Activated B cell treated with CpG ODN at 0.5 μM for 24 hours (primary cell): ENCODE data around the gene CFAP161. TPM values are rescaled to one million over a fixed set of nuclear protein-coding genes. Genes with fewer than 3 reads are reported as not detected.
"Not testable (repeated sequence)": the region's sequence is repeated elsewhere in the genome, so short reads cannot be mapped to it uniquely, and the experiment has no call there.

ENCODE experiments used
- ATAC-seq: fragments of 200-7000 bp; cut with Tn5 transposase; one replicate; pipeline ENCODE4 v1.10.0; 2021; ENCODE audit warnings: low read depth, mild to moderate bottlenecking, moderate library complexity
- CTCF ChIA-PET: fragments of 350-600 bp; sonication (Branson Sonifier 250); formaldehyde crosslinking; loops from one replicate; lab custom pipeline; 2021; ENCODE audit warnings: antibody characterized with exemption; lab: Charles Lee
- POLR2A ChIA-PET: fragments of 350-600 bp; sonication (Branson Sonifier 250); formaldehyde crosslinking; loops from one replicate; lab custom pipeline; 2021; ENCODE audit warnings: antibody characterized with exemption; lab: Charles Lee
- DNase-seq: peaks from one replicate; pipeline ENCODE4 v3.0.0; 2022
- H3K27ac Mint-ChIP-seq: one replicate; pipeline ENCODE4 v1.8.0; 2020; ENCODE audit warnings: mixed read lengths
- H3K27me3 Mint-ChIP-seq: one replicate; pipeline ENCODE4 v1.8.0; 2021; ENCODE audit warnings: mixed read lengths
- H3K36me3 Mint-ChIP-seq: one replicate; pipeline ENCODE4 v1.8.0; 2021; ENCODE audit warnings: low read depth, mixed read lengths
- H3K4me1 Mint-ChIP-seq: one replicate; pipeline ENCODE4 v1.8.0; 2021; ENCODE audit warnings: mixed read lengths
- H3K4me3 Mint-ChIP-seq: one replicate; pipeline ENCODE4 v1.8.0; 2020; ENCODE audit warnings: mild to moderate bottlenecking, mixed read lengths
- H3K9me3 Mint-ChIP-seq: one replicate; pipeline ENCODE4 v1.8.0; 2020; ENCODE audit warnings: mixed read lengths
- intact Hi-C: fragments of 100-400 bp; cut with micrococcal nuclease; formaldehyde crosslinking; loops from one replicate; pipeline ENCODE4 v1.15.1; 2024
- total RNA-seq: library from RNA; stranded (reverse); gene quantifications from 2 replicates; pipeline ENCODE4 v1.2.3, GENCODE V29; 2022
- TF ChIP-seq, protein P1 (sequence below): fragments of 200-600 bp; IDR thresholded peaks from one replicate; pipeline ENCODE4 v1.8.0; 2022; ENCODE audit warnings: antibody characterized with exemption, mild to moderate bottlenecking

The CFAP161 gene
- total RNA-seq, 1 donor from 2014 or later, result 0.18 TPM

DNA sequence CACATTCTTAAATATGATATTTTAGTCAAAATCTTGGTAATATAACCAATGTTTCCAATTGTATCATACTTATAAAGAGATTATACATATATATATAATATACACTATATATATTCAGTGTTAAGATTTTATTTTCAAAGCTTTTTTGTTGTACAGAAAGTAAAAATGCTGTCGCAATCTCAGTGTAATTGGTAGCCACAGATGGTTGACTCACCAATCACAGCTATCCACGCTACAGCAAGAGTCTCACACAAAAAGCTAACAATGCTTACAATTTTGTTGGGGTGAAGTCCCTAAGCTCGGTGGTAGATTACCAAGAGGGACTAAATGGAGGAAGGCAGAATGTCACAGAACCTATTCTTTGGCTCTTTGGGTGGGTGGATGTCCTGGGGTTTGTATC, 16.9 kb upstream of the CFAP161 start:
- H3K9me3 Mint-ChIP-seq, result peaks cover 5% of the 10 kb centered on the region
- no peaks in the 10 kb centered on the region for H3K36me3 Mint-ChIP-seq
- POLR2A ChIA-PET, result no interaction called here
- TF ChIP-seq, protein P1, sequence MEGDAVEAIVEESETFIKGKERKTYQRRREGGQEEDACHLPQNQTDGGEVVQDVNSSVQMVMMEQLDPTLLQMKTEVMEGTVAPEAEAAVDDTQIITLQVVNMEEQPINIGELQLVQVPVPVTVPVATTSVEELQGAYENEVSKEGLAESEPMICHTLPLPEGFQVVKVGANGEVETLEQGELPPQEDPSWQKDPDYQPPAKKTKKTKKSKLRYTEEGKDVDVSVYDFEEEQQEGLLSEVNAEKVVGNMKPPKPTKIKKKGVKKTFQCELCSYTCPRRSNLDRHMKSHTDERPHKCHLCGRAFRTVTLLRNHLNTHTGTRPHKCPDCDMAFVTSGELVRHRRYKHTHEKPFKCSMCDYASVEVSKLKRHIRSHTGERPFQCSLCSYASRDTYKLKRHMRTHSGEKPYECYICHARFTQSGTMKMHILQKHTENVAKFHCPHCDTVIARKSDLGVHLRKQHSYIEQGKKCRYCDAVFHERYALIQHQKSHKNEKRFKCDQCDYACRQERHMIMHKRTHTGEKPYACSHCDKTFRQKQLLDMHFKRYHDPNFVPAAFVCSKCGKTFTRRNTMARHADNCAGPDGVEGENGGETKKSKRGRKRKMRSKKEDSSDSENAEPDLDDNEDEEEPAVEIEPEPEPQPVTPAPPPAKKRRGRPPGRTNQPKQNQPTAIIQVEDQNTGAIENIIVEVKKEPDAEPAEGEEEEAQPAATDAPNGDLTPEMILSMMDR, result no peak
- intact Hi-C loops, result loop anchor here (10.0 kb wide), 1 partner anchor 928 kb away; the partner anchor contains the start of gene MEX3B
- ATAC-seq, result no peak
- CTCF ChIA-PET, result interaction anchor here (0.9 kb wide), 1 partner anchor 149 kb away, joined by 5 read pairs; no protein-coding TSS in a partner anchor
- no peak overlapping the region for H3K27ac Mint-ChIP-seq
- peaks cover 3% of the 10 kb centered on the region for H3K4me1 Mint-ChIP-seq
- no peak overlapping the region for H3K4me3 Mint-ChIP-seq
- DNase-seq, result no peak
- H3K27me3 Mint-ChIP-seq, result peaks cover 27% of the 10 kb centered on the region

DNA sequence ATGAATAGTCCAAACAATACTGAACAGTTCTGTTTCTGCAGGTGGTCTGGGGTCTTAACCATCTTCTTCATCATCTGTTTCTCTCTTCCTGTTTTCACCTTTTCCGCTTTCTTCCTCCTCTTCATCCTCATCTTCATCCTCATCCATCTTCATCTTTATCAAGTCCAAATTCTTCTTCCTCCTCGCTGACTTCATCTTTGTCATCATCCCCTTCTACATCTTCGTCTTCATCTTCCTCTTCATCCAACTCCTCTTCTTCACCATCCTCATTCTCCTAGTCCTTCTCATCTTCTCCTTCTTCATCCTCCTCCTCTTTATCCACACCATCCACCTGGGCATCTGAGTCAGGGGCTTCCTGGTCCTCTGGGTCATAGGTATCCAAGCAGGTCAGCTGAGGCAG, 16.5 kb upstream of the CFAP161 start:
- no peaks in the 10 kb centered on the region for H3K36me3 Mint-ChIP-seq
- H3K4me3 Mint-ChIP-seq, result no peak overlapping the region
- peaks cover 27% of the 10 kb centered on the region for H3K27me3 Mint-ChIP-seq
- DNase-seq (no peak), ATAC-seq (no peak)
- TF ChIP-seq, protein P1, result no peak
- H3K4me1 Mint-ChIP-seq, result peaks cover 2% of the 10 kb centered on the region
- peaks cover 5% of the 10 kb centered on the region for H3K9me3 Mint-ChIP-seq
- CTCF ChIA-PET, result interaction anchor here (0.9 to 1.5 kb wide), 2 partner anchors 149 kb away, joined by 5 read pairs; no protein-coding TSS in a partner anchor
- no peak overlapping the region for H3K27ac Mint-ChIP-seq
- POLR2A ChIA-PET, result no interaction called here
- intact Hi-C loops, result loop anchor here (10.0 kb wide), 1 partner anchor 927 kb away; the partner anchor contains the start of gene MEX3B

DNA sequence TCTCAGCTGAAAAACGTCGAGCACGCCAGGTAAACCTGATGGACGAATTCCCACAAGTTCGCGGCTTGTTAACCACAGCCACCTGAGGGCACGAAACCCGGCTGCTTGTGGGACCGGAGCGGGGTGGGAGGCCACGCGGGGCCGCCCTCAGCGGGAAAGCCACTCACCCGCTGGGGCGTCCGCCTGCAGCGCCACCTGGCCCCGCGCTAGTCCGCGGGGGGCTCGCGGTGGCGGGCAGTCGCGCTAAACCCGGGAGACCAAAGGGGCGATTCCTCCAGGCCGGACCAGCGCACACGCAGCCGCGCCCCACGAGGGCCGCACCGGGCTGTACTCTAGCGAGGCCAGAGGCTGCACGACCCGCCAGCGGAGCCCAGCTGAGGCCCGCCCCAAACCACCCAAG, 15.7 kb upstream of the CFAP161 start:
- H3K9me3 Mint-ChIP-seq, result peaks cover 5% of the 10 kb centered on the region
- peaks cover 2% of the 10 kb centered on the region for H3K4me1 Mint-ChIP-seq
- ChIA-PET POLR2A (no interaction called here), CTCF (interaction anchor here (1.5 kb wide), 1 partner anchor 148 kb away, joined by 5 read pairs; no protein-coding TSS in a partner anchor)
- peaks cover 34% of the 10 kb centered on the region for H3K27me3 Mint-ChIP-seq
- DNase-seq, result no peak
- no peak overlapping the region for H3K4me3 Mint-ChIP-seq
- no peak overlapping the region for H3K27ac Mint-ChIP-seq
- intact Hi-C loops, result loop anchor here (10.0 kb wide), 1 partner anchor 926 kb away; the partner anchor contains the start of gene MEX3B
- no peaks in the 10 kb centered on the region for H3K36me3 Mint-ChIP-seq
- ATAC-seq, result no peak
- TF ChIP-seq, protein P1, result no peak

DNA sequence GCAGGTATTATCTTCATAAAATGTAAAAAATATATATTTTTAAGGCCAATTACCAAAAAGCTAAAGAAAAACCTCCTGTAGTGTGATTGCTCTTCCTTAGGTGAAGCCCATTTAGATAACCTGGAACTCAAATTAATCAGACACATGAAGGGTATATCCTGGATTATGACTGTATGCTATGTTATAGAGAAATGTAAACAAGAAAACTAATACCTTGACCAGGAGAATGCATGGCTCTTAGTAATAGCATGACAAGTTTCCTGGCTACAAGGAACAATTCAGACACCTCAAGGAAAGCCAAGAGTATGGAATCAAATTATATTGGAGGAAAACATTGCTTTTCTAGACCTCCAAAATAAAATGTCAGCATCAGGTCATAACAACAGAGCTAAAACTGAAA, 14.0 kb upstream of the CFAP161 start:
- DNase-seq (no peak), ATAC-seq (no peak)
- POLR2A ChIA-PET, result no interaction called here
- no peak overlapping the region for H3K27ac Mint-ChIP-seq
- intact Hi-C loops, result no loop called here
- H3K27me3 Mint-ChIP-seq, result peaks cover 37% of the 10 kb centered on the region
- peaks cover 2% of the 10 kb centered on the region for H3K4me1 Mint-ChIP-seq
- H3K36me3 Mint-ChIP-seq, result no peaks in the 10 kb centered on the region
- TF ChIP-seq, protein P1, result no peak
- no peak overlapping the region for H3K4me3 Mint-ChIP-seq
- H3K9me3 Mint-ChIP-seq, result peaks cover 5% of the 10 kb centered on the region
- CTCF ChIA-PET, result no interaction called here

DNA sequence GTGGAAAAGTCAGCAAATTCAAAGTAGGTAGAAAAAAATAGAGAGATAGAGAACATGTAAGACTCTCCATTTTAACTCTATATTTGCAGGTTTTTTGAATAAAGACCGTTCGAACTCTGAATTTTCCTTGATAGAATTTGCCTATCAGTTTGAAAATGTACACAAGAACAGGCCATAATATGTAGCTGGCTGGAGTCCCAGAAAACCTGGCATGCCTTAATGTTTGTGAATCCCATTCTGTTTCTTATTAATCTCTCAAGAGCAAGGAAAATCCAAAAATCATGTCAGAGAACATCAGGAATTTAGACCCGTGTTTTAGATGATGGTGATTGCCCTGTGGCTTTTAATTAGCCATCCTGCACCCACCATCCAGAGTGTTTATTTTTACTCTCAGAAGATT, 7.2 kb upstream of the CFAP161 start:
- Mint-ChIP-seq H3K4me1 (no peaks in the 10 kb centered on the region), H3K27ac (no peak overlapping the region), H3K27me3 (peaks cover 37% of the 10 kb centered on the region), H3K9me3 (peaks cover 19% of the 10 kb centered on the region), H3K36me3 (no peaks in the 10 kb centered on the region), H3K4me3 (no peak overlapping the region)
- ATAC-seq (no peak), DNase-seq (no peak)
- TF ChIP-seq, protein P1, result no peak
- CTCF ChIA-PET, result no interaction called here
- POLR2A ChIA-PET, result no interaction called here
- intact Hi-C loops, result no loop called here

DNA sequence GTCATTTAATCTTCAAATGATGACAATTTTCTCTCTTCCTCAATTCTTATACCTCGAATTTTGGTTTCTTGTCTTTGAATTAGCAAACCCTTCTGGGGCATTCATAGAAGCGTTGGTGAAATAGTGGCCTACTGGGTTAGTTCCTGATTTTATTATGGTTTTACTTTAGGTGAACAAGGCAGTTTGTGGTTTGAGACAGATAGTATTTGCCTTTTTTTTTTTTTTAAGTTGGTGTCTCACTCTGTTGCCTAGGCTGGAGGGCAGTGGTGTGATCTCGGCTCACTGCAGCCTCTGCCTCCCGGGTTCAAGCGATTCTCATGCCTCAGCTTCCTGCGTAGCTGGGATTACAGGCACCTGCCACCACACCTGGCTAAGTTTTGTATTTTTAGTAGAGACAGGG, 7.4 kb downstream of the CFAP161 start:
- intact Hi-C loops, result loop anchor here (2.0 kb wide), 1 partner anchor 31 kb away; no protein-coding TSS in a partner anchor
- not testable (repeated sequence) for H3K36me3 Mint-ChIP-seq

More for the DNA sequence above, 7.4 kb downstream of the CFAP161 start:
- H3K27me3 Mint-ChIP-seq, DNase-seq, POLR2A ChIA-PET, H3K9me3 Mint-ChIP-seq, H3K4me3 Mint-ChIP-seq, H3K27ac Mint-ChIP-seq, H3K4me1 Mint-ChIP-seq: not testable (repeated sequence)
- CTCF ChIA-PET, result interaction anchor here (0.9 kb wide), 1 partner anchor 28 kb away, joined by 4 read pairs; no protein-coding TSS in a partner anchor
- ATAC-seq, result peak; percentile 58
